ENCODE results near the gene ATP1A2.

The ATP1A2 gene

DNA sequence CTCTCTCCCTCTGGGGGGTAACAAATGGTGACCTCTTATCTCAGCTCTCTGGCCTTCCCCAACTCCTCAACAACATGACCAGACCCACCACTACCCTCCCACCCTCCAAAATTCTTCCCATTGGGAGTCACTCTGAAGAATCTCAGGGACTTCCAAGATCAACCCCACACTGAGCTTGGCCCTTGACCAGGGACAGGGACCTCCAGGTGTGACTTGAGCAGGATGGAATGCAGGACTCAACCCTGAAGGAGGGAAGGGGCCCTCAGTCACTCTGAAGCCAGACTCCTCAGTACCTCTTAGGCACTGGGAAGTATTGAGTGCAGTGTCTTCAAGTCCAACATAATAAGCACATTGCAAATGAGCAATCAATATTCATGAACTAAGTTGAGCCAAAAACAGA lies 76.7 kb downstream of the ATP1A2 start:
- no peaks in the 10 kb centered on the region for H3K9me3 Mint-ChIP-seq
- no peak overlapping the region for H3K27ac Mint-ChIP-seq
- H3K36me3 Mint-ChIP-seq (ENCODE audit: low read depth) = no peaks in the 10 kb centered on the region

More for the DNA sequence above, 76.7 kb downstream of the ATP1A2 start:
- no peaks in the 10 kb centered on the region for H3K4me1 Mint-ChIP-seq (ENCODE audit: low read depth)
- H3K27me3 Mint-ChIP-seq (ENCODE audit: low read depth) = no peaks in the 10 kb centered on the region
- no peak overlapping the region for H3K4me3 Mint-ChIP-seq

All from T-helper 1 cell treated with Interleukin-12 subunit alpha and Interleukin-12 subunit beta and Interleukin-4 antibody, amounts not matched to agents 30 μg/mL and 1 μg/mL, for 36 hours (primary cell).